Measurements from ENCODE around the gene SLIT3. TPM values are rescaled to one million over a fixed set of nuclear protein-coding genes. Genes with fewer than 3 reads are reported as not detected.

The SLIT3 gene
- total RNA-seq, 2 experiments from 2014 or later: not detected

DNA sequence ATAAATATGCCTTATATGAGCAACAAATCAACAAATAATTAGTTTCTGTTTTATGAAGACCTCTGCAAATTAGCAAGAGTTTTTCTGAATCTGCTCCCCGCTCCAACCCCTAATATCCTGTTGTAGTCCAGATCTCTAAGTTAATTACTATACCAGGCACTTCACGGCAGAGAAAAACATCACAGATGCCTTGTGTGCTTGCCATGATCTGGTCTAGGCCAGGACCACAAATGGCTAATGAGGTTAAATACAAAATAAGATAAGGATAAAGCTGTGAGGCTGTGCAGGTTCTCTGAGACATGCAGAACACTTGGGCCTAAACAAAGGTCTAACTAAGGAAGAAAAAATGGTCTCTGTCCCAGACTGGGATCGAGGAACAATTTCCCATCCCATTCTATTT is 150.8 kb downstream of the SLIT3 start:
- POLR2A ChIA-PET: no interaction called here
- Mint-ChIP-seq H3K9me3 (no peaks in the 10 kb centered on the region), H3K36me3 (ENCODE audit: low read depth) (no peaks in the 10 kb centered on the region), H3K27me3 (peaks cover 5% of the 10 kb centered on the region), H3K4me3 (no peak overlapping the region), H3K4me1 (ENCODE audit: low read depth) (no peaks in the 10 kb centered on the region), H3K27ac (no peak overlapping the region)
- Histone ChIP-seq H3K36me3 (ENCODE audit: insufficient read depth, low read length) (no peaks in the 10 kb centered on the region), H3K27me3 (ENCODE audit: control insufficient read depth in 1 of 2, insufficient read depth in 2 of 2, low read length in 2 of 2) (no peaks in the 10 kb centered on the region), H3K27ac (ENCODE audit: low read depth in 1 of 2, low read length in 2 of 2) (no peak overlapping the region), H3K9me3 (ENCODE audit: control insufficient read depth in 1 of 2, insufficient read depth in 1 of 2, low read length in 2 of 2) (no peaks in the 10 kb centered on the region), H3K4me1 (ENCODE audit: insufficient read depth, low read length) (no peaks in the 10 kb centered on the region), H3K4me3 (ENCODE audit: low read length) (no peak overlapping the region)
- TF ChIP-seq, protein P1, sequence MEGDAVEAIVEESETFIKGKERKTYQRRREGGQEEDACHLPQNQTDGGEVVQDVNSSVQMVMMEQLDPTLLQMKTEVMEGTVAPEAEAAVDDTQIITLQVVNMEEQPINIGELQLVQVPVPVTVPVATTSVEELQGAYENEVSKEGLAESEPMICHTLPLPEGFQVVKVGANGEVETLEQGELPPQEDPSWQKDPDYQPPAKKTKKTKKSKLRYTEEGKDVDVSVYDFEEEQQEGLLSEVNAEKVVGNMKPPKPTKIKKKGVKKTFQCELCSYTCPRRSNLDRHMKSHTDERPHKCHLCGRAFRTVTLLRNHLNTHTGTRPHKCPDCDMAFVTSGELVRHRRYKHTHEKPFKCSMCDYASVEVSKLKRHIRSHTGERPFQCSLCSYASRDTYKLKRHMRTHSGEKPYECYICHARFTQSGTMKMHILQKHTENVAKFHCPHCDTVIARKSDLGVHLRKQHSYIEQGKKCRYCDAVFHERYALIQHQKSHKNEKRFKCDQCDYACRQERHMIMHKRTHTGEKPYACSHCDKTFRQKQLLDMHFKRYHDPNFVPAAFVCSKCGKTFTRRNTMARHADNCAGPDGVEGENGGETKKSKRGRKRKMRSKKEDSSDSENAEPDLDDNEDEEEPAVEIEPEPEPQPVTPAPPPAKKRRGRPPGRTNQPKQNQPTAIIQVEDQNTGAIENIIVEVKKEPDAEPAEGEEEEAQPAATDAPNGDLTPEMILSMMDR (IDR thresholded peaks at IDR 0.05): no peak
- ATAC-seq (ENCODE audit: poor library complexity): no peak
- no peak for DNase-seq
- intact Hi-C loops (cut with DNase I, micrococcal nuclease): no loop called here
- CTCF ChIA-PET: no interaction called here

DNA sequence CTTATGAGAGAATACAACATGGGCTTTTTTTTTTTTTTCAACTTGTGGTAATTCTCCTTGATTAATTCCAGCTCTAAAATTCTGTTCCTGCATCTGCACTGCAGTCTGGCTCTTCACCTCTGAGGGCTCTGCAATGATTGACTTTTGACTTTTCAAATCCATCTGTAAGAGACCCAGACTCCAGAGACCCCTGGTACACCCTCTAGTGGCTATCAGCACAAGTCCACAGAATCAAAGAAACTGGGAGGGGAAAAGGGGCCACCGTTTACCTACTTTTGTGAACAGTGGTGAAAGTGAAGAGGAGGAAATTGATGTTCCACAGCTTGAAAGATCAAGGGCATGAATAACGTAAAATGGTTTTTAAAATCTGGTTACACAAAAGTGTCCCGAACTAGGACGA is 151.6 kb downstream of the SLIT3 start:
- DNase-seq (no peak), ATAC-seq (ENCODE audit: poor library complexity) (no peak)
- Histone ChIP-seq H3K4me1 (ENCODE audit: insufficient read depth, low read length) (no peaks in the 10 kb centered on the region), H3K36me3 (ENCODE audit: insufficient read depth, low read length) (no peaks in the 10 kb centered on the region), H3K4me3 (ENCODE audit: low read length) (no peak overlapping the region), H3K27me3 (ENCODE audit: control insufficient read depth in 1 of 2, insufficient read depth in 2 of 2, low read length in 2 of 2) (no peaks in the 10 kb centered on the region), H3K27ac (ENCODE audit: low read depth in 1 of 2, low read length in 2 of 2) (no peak overlapping the region), H3K9me3 (ENCODE audit: control insufficient read depth in 1 of 2, insufficient read depth in 1 of 2, low read length in 2 of 2) (no peaks in the 10 kb centered on the region)
- Mint-ChIP-seq H3K27ac (no peak overlapping the region), H3K4me1 (ENCODE audit: low read depth) (no peaks in the 10 kb centered on the region), H3K36me3 (ENCODE audit: low read depth) (no peaks in the 10 kb centered on the region), H3K9me3 (no peaks in the 10 kb centered on the region), H3K4me3 (no peak overlapping the region), H3K27me3 (peaks cover 5% of the 10 kb centered on the region)
- intact Hi-C loops (cut with DNase I, micrococcal nuclease): no loop called here
- CTCF ChIA-PET: no interaction called here
- TF ChIP-seq, protein P1 (IDR thresholded peaks at IDR 0.05): no peak
- POLR2A ChIA-PET: no interaction called here

DNA sequence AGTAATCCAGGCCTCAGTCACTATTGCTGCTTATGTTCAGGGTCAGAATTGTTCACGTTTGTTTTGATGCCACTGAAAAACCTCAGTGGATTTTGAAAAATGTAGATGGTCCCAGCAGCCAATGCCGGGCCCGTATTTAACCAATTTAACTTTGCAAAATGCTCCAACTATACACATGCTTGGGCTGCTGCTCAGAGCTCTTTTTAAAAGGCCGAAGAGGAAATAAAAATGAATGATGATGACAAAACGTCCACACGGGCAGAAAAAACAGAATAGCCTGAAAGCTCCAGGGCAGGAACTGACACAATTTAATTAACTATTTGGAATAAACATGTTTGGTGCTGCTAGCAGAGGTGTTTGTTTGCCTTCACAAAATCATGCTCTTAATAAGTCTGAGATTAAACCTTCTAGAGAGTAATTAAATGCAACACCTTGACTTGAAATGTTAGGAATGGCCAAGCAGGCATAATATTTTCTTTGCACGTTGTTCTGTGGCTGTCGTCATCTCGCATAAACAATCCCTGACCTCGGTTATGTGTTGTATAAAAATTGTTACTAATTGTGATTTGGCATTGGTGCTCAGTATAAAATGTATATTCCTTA is 152.7 kb downstream of the SLIT3 start:
- Histone ChIP-seq H3K27ac (ENCODE audit: low read depth in 1 of 2, low read length in 2 of 2) (no peak overlapping the region), H3K27me3 (ENCODE audit: control insufficient read depth in 1 of 2, insufficient read depth in 2 of 2, low read length in 2 of 2) (no peaks in the 10 kb centered on the region), H3K36me3 (ENCODE audit: insufficient read depth, low read length) (no peaks in the 10 kb centered on the region), H3K4me1 (ENCODE audit: insufficient read depth, low read length) (no peaks in the 10 kb centered on the region), H3K4me3 (ENCODE audit: low read length) (no peak overlapping the region), H3K9me3 (ENCODE audit: control insufficient read depth in 1 of 2, insufficient read depth in 1 of 2, low read length in 2 of 2) (peaks cover 0 to 3% of the 10 kb centered on the region in 2 experiments)
- Mint-ChIP-seq H3K36me3 (ENCODE audit: low read depth) (no peaks in the 10 kb centered on the region), H3K4me1 (ENCODE audit: low read depth) (no peaks in the 10 kb centered on the region), H3K27ac (no peak overlapping the region), H3K27me3 (peaks cover 1% of the 10 kb centered on the region), H3K4me3 (no peak overlapping the region), H3K9me3 (no peaks in the 10 kb centered on the region)
- intact Hi-C loops (cut with DNase I, micrococcal nuclease): no loop called here
- ATAC-seq (ENCODE audit: poor library complexity) (no peak), DNase-seq (no peak)
- POLR2A ChIA-PET: no interaction called here
- TF ChIP-seq, protein P1 (IDR thresholded peaks at IDR 0.05): no peak
- CTCF ChIA-PET: no interaction called here
